Purkinje cell (primary cell): ENCODE data around the gene PPP1R2C. TPM values are rescaled to one million over a fixed set of nuclear protein-coding genes. Genes with fewer than 3 reads are reported as not detected.

Experiments used
- polyA plus RNA-seq: library from polyadenylated mRNA; unstranded; fragments of >200 nt; fragmentation: Nextera tagmentation; gene quantifications from 2 replicates; pipeline ENCODE4 v1.2.1, GENCODE V29; 2014

The PPP1R2C gene
- polyA plus RNA-seq, result not detected in 2 replicates

GRCh38 chrX:42778096-42778495 lies at the start of gene PPP1R2C:
Gene PPP1R2C, minus strand, starts transcription at chrX:42778163. Its CDS starts 84 bp downstream, at chrX:42778079.

